Endothelial cell of umbilical vein (primary cell): Measurements from ENCODE around the gene SAPCD2. TPM values are rescaled to one million over a fixed set of nuclear protein-coding genes. Genes with fewer than 3 reads are reported as not detected.

Source experiments
- BruUV-seq: library from RNA; stranded (reverse); fragments of 400-500 nt; replicated peaks from 2 replicates; lab custom pipeline; 2021; lab: Mats Ljungman, UMichigan
- CTCF ChIA-PET: fragments of 300-600, 350-600 bp; sonication (Branson Sonifier 250); formaldehyde crosslinking; loops from one replicate; lab custom pipeline; 2021; ENCODE audit warnings: antibody characterized with exemption, inconsistent platforms; lab: Charles Lee
- POLR2A ChIA-PET: fragments of 300-600, 350-600 bp; sonication (Branson Sonifier 250); formaldehyde crosslinking; loops from one replicate; lab custom pipeline; 2021; ENCODE audit warnings: antibody characterized with exemption, inconsistent platforms; lab: Charles Lee
- DNase-seq: peaks from one replicate; pipeline ENCODE4 v3.0.0-alpha.2; 2011; ENCODE audit warnings: low read depth, low spot score
- FAIRE-seq: peaks from 2 replicates; lab custom pipeline; 2011; peaks lifted over from hg19 to GRCh38; lab: Jason Lieb, UNC
- H2AFZ ChIP-seq: 2 replicates; pipeline ENCODE4 v1.6.0; 2012; ENCODE audit warnings: low read depth, low read length, control low read depth, inconsistent platforms
- H3K27ac ChIP-seq: 2 replicates; pipeline ENCODE4 v1.5.1; 2011; ENCODE audit warnings: low read depth, mild to moderate bottlenecking, control low read depth, low read length, moderate library complexity; ENCODE audit not compliant: insufficient read depth
- H3K27me3 ChIP-seq, 2 experiments: 2 replicates each; pipeline versions ENCODE4 v1.6.0 to v1.6.1; 2011; ENCODE audit warnings: low read length in 2 of 2, mixed read lengths in 1 of 2; ENCODE audit not compliant: control insufficient read depth in 2 of 2, insufficient read depth in 2 of 2
- H3K36me3 ChIP-seq, 2 experiments: 2 replicates in 1 of 2; 3 replicates in 1 of 2; pipeline ENCODE4 v1.5.1; 2011; ENCODE audit warnings: low read length in 2 of 2, mild to moderate bottlenecking in 1 of 2, moderate library complexity in 1 of 2; ENCODE audit not compliant: control insufficient read depth in 2 of 2, insufficient read depth in 2 of 2; ENCODE audit errors: extremely low read depth in 1 of 2
- H3K4me1 ChIP-seq: 3 replicates; pipeline ENCODE4 v1.5.1; 2011; ENCODE audit warnings: mild to moderate bottlenecking, low read length; ENCODE audit not compliant: control insufficient read depth, insufficient read depth; ENCODE audit errors: extremely low read depth
- H3K4me2 ChIP-seq: 2 replicates; pipeline ENCODE4 v1.6.1; 2011; ENCODE audit warnings: low read length, control low read depth, mixed read lengths; ENCODE audit not compliant: insufficient read depth
- H3K4me3 ChIP-seq, 3 experiments: fragments of 200-600 bp in 1 of 3; sonication (generic), shearing (Covaris generic) in 1 of 3; replicated peaks in 1 of 3; 2 replicates each; pipeline ENCODE4 v1.5.1; 2011 to 2016; ENCODE audit warnings: control low read depth in 3 of 3, low read length in 3 of 3, mild to moderate bottlenecking in 2 of 3, inconsistent platforms in 1 of 3, low read depth in 1 of 3, moderate library complexity in 1 of 3; ENCODE audit not compliant: insufficient read depth in 1 of 3
- H3K79me2 ChIP-seq: 2 replicates; pipeline ENCODE4 v1.6.0; 2012; ENCODE audit warnings: low read length, inconsistent platforms; ENCODE audit not compliant: control insufficient read depth, insufficient read depth
- H3K9ac ChIP-seq: replicated peaks from 2 replicates; pipeline ENCODE3; 2011; ENCODE audit warnings: low read length, control low read depth; ENCODE audit not compliant: insufficient read depth; ENCODE audit errors: extremely low read depth
- H3K9me1 ChIP-seq: replicated peaks from 3 replicates; pipeline ENCODE4 v1.6.0; 2011; ENCODE audit warnings: mild to moderate bottlenecking, low read length; ENCODE audit not compliant: control insufficient read depth, insufficient read depth; ENCODE audit errors: extremely low read depth
- H3K9me3 ChIP-seq: replicated peaks from 2 replicates; pipeline ENCODE4 v1.5.1; 2012; ENCODE audit warnings: low read length, inconsistent platforms; ENCODE audit not compliant: control insufficient read depth, insufficient read depth
- H4K20me1 ChIP-seq: replicated peaks from 2 replicates; pipeline ENCODE3; 2011; ENCODE audit warnings: mild to moderate bottlenecking, low read length; ENCODE audit not compliant: control insufficient read depth, insufficient read depth; ENCODE audit errors: extremely low read depth
- MAX ChIP-seq: IDR thresholded peaks from 2 replicates; pipeline ENCODE4 v1.6.1; 2011; ENCODE audit not compliant: insufficient read depth, insufficient read length
- MYC ChIP-seq: IDR thresholded peaks from one replicate; pipeline ENCODE4 v1.6.1; 2011; ENCODE audit warnings: mild to moderate bottlenecking, low read depth, low read length
- POLR2A ChIP-seq: IDR thresholded peaks from 2 replicates; pipeline ENCODE4 v1.6.1; 2012; ENCODE audit warnings: low read depth, mild to moderate bottlenecking, control low read depth, low read length
- dilution Hi-C: fragments of 300-500 bp; cut with MboI; formaldehyde crosslinking; loops from one replicate; pipeline ENCODE4 v1.15.0; 2019; ENCODE audit warnings: low sequenced_read_pairs; ENCODE audit not compliant: extremely low pct_ligation_motif_present
- intact Hi-C: fragments of 100-400 bp; cut with micrococcal nuclease; formaldehyde crosslinking; loops from one replicate; pipeline ENCODE4 v1.10.0; 2022
- polyA plus RNA-seq, 4 experiments: library from polyadenylated mRNA; depleted of rRNA in 3 of 4; stranded (reverse) in 3 of 4; unstranded in 1 of 4; fragments of >200 nt; gene quantifications; 2 replicates each; pipeline versions ENCODE4 v1.2.1 to v1.2.3, GENCODE V29; 2011 to 2012; ENCODE audit warnings: missing spikeins in 1 of 4
- total RNA-seq: library from RNA; stranded (reverse); gene quantifications from 2 replicates; pipeline ENCODE4 v1.2.3, GENCODE V29; 2021

Gene SAPCD2
- total and polyA plus RNA-seq, 2 donors (not counting 3 experiments of a cell fraction or from before 2014, with no cell fraction given) = 11.5 to 27.8 TPM

DNA sequence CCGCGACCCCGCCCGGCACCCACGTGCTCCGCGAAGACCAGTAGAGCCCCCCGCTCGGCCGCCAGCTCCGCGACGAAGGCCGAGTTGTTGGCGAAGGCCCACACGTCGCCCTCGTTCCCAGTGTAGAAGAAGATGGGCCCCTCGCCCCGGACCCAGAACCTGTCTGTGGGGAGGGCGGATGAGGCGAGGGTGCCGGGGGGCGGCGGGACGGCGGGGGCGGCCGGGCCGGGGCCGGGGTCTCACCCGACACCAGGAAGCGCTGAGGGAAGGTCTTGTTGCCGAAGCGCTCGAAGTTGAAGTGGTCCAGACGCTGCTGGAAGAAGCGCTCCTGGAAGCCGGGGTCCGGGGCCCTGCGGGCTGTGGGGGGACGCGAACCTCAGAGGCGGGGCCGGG is 43.9 kb upstream of the SAPCD2 start:
- no TSS peak for BruUV-seq

DNA sequence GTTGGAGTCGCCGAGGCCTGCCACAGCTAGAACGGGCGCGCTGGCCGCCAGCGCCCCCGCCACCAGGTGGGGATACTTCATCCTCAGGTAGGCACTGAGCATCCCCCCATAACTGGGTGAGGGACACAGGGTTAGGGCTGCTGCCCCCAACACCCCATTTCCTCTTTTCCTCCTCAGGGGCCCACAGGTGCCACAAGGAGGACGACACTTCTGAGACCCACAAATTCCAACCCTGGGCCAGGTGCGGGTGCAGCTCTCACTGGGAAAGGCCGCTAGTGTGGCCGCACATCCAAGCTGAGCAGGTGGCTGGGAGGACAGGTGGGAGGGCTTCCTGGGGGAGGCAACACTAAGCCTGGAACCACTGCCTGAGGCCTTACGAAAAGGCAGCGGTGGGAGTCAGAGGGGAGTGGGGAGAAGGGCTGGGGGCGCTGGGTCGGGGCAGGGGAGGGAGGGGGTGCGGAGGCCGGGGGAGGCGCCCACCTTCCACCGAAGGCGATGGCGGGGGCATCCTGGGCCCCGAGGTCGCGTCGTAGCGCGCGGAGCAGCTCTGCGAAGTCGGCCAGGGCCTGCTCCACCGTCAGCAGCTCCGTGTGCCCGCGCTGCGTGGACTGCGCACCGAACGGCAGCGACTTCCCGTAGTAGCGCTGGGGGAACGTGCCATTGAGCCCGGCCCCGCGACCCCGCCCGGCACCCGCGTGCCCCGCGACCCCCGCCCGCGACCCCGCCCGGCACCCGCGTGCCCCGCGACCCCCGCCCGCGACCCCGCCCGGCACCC is 43.2 kb upstream of the SAPCD2 start:
- no peaks in the 10 kb centered on the region for H4K20me1 ChIP-seq
- no peaks in the 10 kb centered on the region for H3K79me2 ChIP-seq
- H3K4me1 ChIP-seq = peaks cover 4% of the 10 kb centered on the region
- no peaks in the 10 kb centered on the region for H3K9me1 ChIP-seq
- H3K4me2 ChIP-seq = no peak overlapping the region
- ChIA-PET CTCF (interaction anchor here (1.1 to 1.7 kb wide), 3 partner anchors 114 to 127 kb away, joined by 3 to 7 read pairs (median 4); partner anchors contain the start of genes RNF224 and TUBB4B), POLR2A (interaction anchor here (0.6 kb wide), 1 partner anchor 90 kb away, joined by 7 read pairs; no protein-coding TSS in a partner anchor)
- H3K4me3 ChIP-seq = peak overlapping the region in 1 of 3 experiments; percentile 17
- no peak overlapping the region for H3K9ac ChIP-seq
- DNase-seq (no peak), FAIRE-seq (no peak)
- H3K9me3 ChIP-seq = no peaks in the 10 kb centered on the region
- H2AFZ ChIP-seq = no peak overlapping the region
- BruUV-seq = TSS peak; percentile 22
- intact Hi-C loops (loop anchor here (2.0 kb wide), 1 partner anchor 27 kb away; the partner anchor contains the start of gene MAN1B1), dilution Hi-C loops (no loop called here)
- no peak overlapping the region for H3K27ac ChIP-seq
- no peaks in the 10 kb centered on the region for H3K27me3 ChIP-seq
- H3K36me3 ChIP-seq = peaks cover 0 to 20% of the 10 kb centered on the region in 2 experiments
- TF ChIP-seq POLR2A = no peak
- no peak for TF ChIP-seq MAX

More for the DNA sequence above, 43.9 kb upstream of the SAPCD2 start:
- FAIRE-seq (no peak), DNase-seq (peak; percentile 32)
- dilution Hi-C loops = no loop called here
- Histone ChIP-seq H3K4me3 (peak overlapping the region; percentile 32 to 61 (median 53)), H3K9me3 (no peaks in the 10 kb centered on the region), H3K79me2 (no peaks in the 10 kb centered on the region), H3K36me3 (peaks cover 0 to 17% of the 10 kb centered on the region in 2 experiments), H3K9ac (no peak overlapping the region), H4K20me1 (no peaks in the 10 kb centered on the region), H3K9me1 (no peaks in the 10 kb centered on the region), H3K4me2 (no peak overlapping the region), H3K27ac (no peak overlapping the region), H2AFZ (peak overlapping the region; percentile 80), H3K4me1 (peaks cover 4% of the 10 kb centered on the region), H3K27me3 (no peaks in the 10 kb centered on the region)
- no peak for TF ChIP-seq MYC
- intact Hi-C loops = loop anchor here (2.0 kb wide), 1 partner anchor 27 kb away; the partner anchor contains the start of gene MAN1B1
- POLR2A ChIA-PET = no interaction called here
- CTCF ChIA-PET = interaction anchor here (1.3 to 1.7 kb wide), 4 partner anchors 15 to 126 kb away, joined by 3 to 7 read pairs (median 4); partner anchors contain the start of genes RNF224 and TUBB4B
